OCI-LY7 (cell line): ENCODE data around the gene E2F3. TPM values are rescaled to one million over a fixed set of nuclear protein-coding genes. Genes with fewer than 3 reads are reported as not detected.

Experiments used
- BruUV-seq: library from RNA; stranded (reverse); fragments of 400-500 nt; replicated peaks from 2 replicates; lab custom pipeline; 2021; lab: Mats Ljungman, UMichigan
- CTCF ChIA-PET: fragments of 300-600 bp; sonication (Branson Sonifier 250); formaldehyde crosslinking; loops from one replicate; lab custom pipeline; 2022; ENCODE audit warnings: antibody characterized with exemption; ENCODE audit not compliant: unreplicated experiment; lab: Charles Lee
- POLR2A ChIA-PET: fragments of 300-600 bp; sonication (Branson Sonifier 250); formaldehyde crosslinking; loops from one replicate; lab custom pipeline; 2022; ENCODE audit warnings: antibody characterized with exemption; lab: Charles Lee
- DNase-seq: peaks from one replicate; pipeline ENCODE4 v3.0.0-alpha.2; 2015; ENCODE audit warnings: low spot score
- H2AFZ ChIP-seq: fragments of 200-600 bp; sonication (generic), shearing (Covaris generic); 2 replicates; pipeline ENCODE4 v1.6.1; 2014; ENCODE audit warnings: mild to moderate bottlenecking, antibody characterized with exemption, low read length, moderate library complexity
- H3K27ac ChIP-seq: fragments of 200-600 bp; sonication (generic); 2 replicates; pipeline ENCODE4 v1.5.1; 2014; ENCODE audit warnings: mixed run types, low read depth, mild to moderate bottlenecking, moderate library complexity, low read length, inconsistent platforms; ENCODE audit not compliant: poor library complexity, severe bottlenecking
- H3K36me3 ChIP-seq: fragments of 200-600 bp; sonication (generic); 2 replicates; pipeline ENCODE4 v1.6.1; 2014; ENCODE audit warnings: mild to moderate bottlenecking, antibody characterized with exemption, low read length, moderate library complexity, mixed read lengths; ENCODE audit not compliant: insufficient read depth
- H3K4me1 ChIP-seq: fragments of 200-600 bp; sonication (generic); 2 replicates; pipeline ENCODE4 v1.5.1; 2014; ENCODE audit warnings: mild to moderate bottlenecking, low read length; ENCODE audit not compliant: insufficient read depth, poor library complexity, severe bottlenecking
- H3K4me2 ChIP-seq: fragments of 200-600 bp; sonication (generic); 2 replicates; pipeline ENCODE4 v1.6.1; 2014; ENCODE audit warnings: mild to moderate bottlenecking, low read length
- H3K4me3 ChIP-seq: fragments of 200-600 bp; sonication (generic); 2 replicates; pipeline ENCODE4 v1.5.1; 2014; ENCODE audit warnings: mild to moderate bottlenecking, low read depth, low read length; ENCODE audit not compliant: poor library complexity, severe bottlenecking
- H3K79me2 ChIP-seq: fragments of 200-600 bp; sonication (generic); 2 replicates; pipeline ENCODE4 v1.6.1; 2016; ENCODE audit warnings: low read depth, mild to moderate bottlenecking, low read length, moderate library complexity, mixed read lengths; ENCODE audit not compliant: insufficient read depth
- H3K9me2 ChIP-seq: fragments of 200-600 bp; sonication (generic); 2 replicates; pipeline ENCODE4 v1.6.1; 2016; ENCODE audit warnings: mild to moderate bottlenecking, low read length, mixed read lengths; ENCODE audit not compliant: insufficient read depth
- H3K9me3 ChIP-seq: fragments of 200-600 bp; sonication (generic); 2 replicates; pipeline ENCODE4 v1.6.1; 2014; ENCODE audit warnings: mild to moderate bottlenecking, mixed run types, low read length, mixed read lengths
- H4K20me1 ChIP-seq: fragments of 200-600 bp; sonication (generic); 2 replicates; pipeline ENCODE4 v1.6.1; 2014; ENCODE audit warnings: mild to moderate bottlenecking, antibody characterized with exemption, low read length, moderate library complexity, mixed read lengths; ENCODE audit not compliant: insufficient read depth
- CTCF ChIP-seq: fragments of 200-600 bp; sonication (generic); conservative IDR thresholded peaks from 2 replicates; pipeline ENCODE4 v1.5.1; 2014; ENCODE audit warnings: mild to moderate bottlenecking, antibody characterized with exemption, low read length, moderate library complexity, mixed read lengths
- EZH2phosphoT487 ChIP-seq: fragments of 200-600 bp; sonication (generic); IDR thresholded peaks from 2 replicates; pipeline ENCODE4 v1.6.1; 2018; ENCODE audit warnings: low read depth, borderline replicate concordance, mild to moderate bottlenecking, mixed run types, antibody characterized with exemption, low read length, moderate library complexity, mixed read lengths
- intact Hi-C: fragments of 100-400 bp; cut with micrococcal nuclease; formaldehyde crosslinking; loops from one replicate; pipeline ENCODE4 v1.10.0; 2022; ENCODE audit not compliant: unreplicated experiment
- total RNA-seq, 2 experiments: library from RNA; depleted of rRNA in 1 of 2; stranded (reverse); fragments of >200 nt in 1 of 2; shearing (Covaris generic) in 1 of 2; gene quantifications; 2 replicates each; pipeline ENCODE4 v1.2.3, GENCODE V29; 2014 to 2022

Gene E2F3
- total RNA-seq, 2 experiments from 2014 or later: 12.4 to 31.2 TPM

- POLR2A ChIA-PET: interaction anchor here (0.7 to 1.2 kb wide), 3 partner anchors 10 to 327 kb away, joined by 3 read pairs; no protein-coding TSS in a partner anchor
- CTCF ChIA-PET: no interaction called here
Measured at GRCh38 chr6:20497216-20498040, 95.7 kb downstream of the E2F3 start.

GRCh38 chr6:20498041-20498385 is 96.3 kb downstream of the E2F3 start:
- no TSS peak for BruUV-seq
- no peaks in the 10 kb centered on the region for H3K79me2 ChIP-seq
- no peak for TF ChIP-seq CTCF
- no peak for TF ChIP-seq EZH2phosphoT487
- ChIA-PET POLR2A (interaction anchor here (1.0 to 1.2 kb wide), 2 partner anchors 9 to 13 kb away, joined by 3 read pairs; no protein-coding TSS in a partner anchor), CTCF (no interaction called here)
- H3K9me2 ChIP-seq: no peaks in the 10 kb centered on the region
- no peak for DNase-seq
- H3K27ac ChIP-seq: no peak overlapping the region
- H3K4me1 ChIP-seq: no peaks in the 10 kb centered on the region
- peaks cover 5% of the 10 kb centered on the region for H3K36me3 ChIP-seq
- H2AFZ ChIP-seq: no peak overlapping the region
- intact Hi-C loops: no loop called here
- H3K9me3 ChIP-seq: no peaks in the 10 kb centered on the region
- no peak overlapping the region for H3K4me3 ChIP-seq
- H3K4me2 ChIP-seq: no peak overlapping the region
- H4K20me1 ChIP-seq: no peaks in the 10 kb centered on the region

More at GRCh38 chr6:20497216-20498040, 95.7 kb downstream of the E2F3 start:
- TF ChIP-seq CTCF (no peak), EZH2phosphoT487 (no peak)
- Histone ChIP-seq H3K36me3 (peaks cover 11% of the 10 kb centered on the region), H4K20me1 (no peaks in the 10 kb centered on the region), H2AFZ (no peak overlapping the region), H3K79me2 (no peaks in the 10 kb centered on the region), H3K4me3 (no peak overlapping the region), H3K4me1 (no peaks in the 10 kb centered on the region), H3K9me3 (no peaks in the 10 kb centered on the region), H3K4me2 (no peak overlapping the region), H3K27ac (no peak overlapping the region), H3K9me2 (no peaks in the 10 kb centered on the region)
- DNase-seq: no peak
- intact Hi-C loops: no loop called here
- BruUV-seq: no TSS peak

- Histone ChIP-seq H3K9me2 (no peaks in the 10 kb centered on the region), H2AFZ (no peak overlapping the region), H3K4me1 (no peaks in the 10 kb centered on the region), H3K27ac (no peak overlapping the region), H3K4me2 (no peak overlapping the region), H3K79me2 (no peaks in the 10 kb centered on the region), H3K36me3 (no peaks in the 10 kb centered on the region), H4K20me1 (no peaks in the 10 kb centered on the region), H3K4me3 (no peak overlapping the region), H3K9me3 (no peaks in the 10 kb centered on the region)
- intact Hi-C loops: no loop called here
- POLR2A ChIA-PET: interaction anchor here (0.6 kb wide), 1 partner anchor 20 kb away, joined by 3 read pairs; no protein-coding TSS in a partner anchor
- BruUV-seq: no TSS peak
- CTCF ChIA-PET: no interaction called here
- DNase-seq: no peak
- TF ChIP-seq CTCF (no peak), EZH2phosphoT487 (no peak)
Measured at GRCh38 chr6:20509212-20509611, 107.5 kb downstream of the E2F3 start.
